ENCODE measurements around the gene FER1L5. TPM values are rescaled to one million over a fixed set of nuclear protein-coding genes. Genes with fewer than 3 reads are reported as not detected.

The FER1L5 gene
- total RNA-seq, 1 donor from 2014 or later = not detected

DNA sequence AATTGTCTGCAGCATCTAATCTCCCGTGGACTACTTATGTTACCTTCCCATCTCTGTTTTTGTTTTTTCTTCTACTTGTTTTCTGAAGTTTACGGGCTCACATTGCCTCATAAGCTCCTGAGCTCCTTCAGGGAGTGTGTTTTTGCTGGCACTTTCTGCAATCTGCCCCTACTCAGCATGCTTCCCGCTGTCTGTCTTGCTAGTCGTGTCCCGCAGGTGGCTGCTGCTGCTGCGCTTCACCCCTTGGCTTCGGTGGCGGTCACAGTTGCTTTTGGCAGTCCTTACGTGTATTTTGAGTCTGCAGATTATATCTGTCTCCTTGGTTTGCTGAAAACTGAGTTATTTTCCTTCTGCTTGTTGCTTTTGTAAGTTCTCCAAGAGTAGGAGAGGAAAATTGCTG, 37.3 kb downstream of the FER1L5 start:
- intact Hi-C loops (cut with micrococcal nuclease) = no loop called here

- intact Hi-C loops (cut with micrococcal nuclease) = no loop called here
Observed at GRCh38 chr2:96680561-96681141, 38.1 kb downstream of the FER1L5 start.

- intact Hi-C loops (cut with micrococcal nuclease) = no loop called here
Observed at GRCh38 chr2:96681540-96681939, 39.0 kb downstream of the FER1L5 start.

GRCh38 chr2:96683307-96683706, 40.7 kb downstream of the FER1L5 start:
- intact Hi-C loops (cut with micrococcal nuclease) = no loop called here

DNA sequence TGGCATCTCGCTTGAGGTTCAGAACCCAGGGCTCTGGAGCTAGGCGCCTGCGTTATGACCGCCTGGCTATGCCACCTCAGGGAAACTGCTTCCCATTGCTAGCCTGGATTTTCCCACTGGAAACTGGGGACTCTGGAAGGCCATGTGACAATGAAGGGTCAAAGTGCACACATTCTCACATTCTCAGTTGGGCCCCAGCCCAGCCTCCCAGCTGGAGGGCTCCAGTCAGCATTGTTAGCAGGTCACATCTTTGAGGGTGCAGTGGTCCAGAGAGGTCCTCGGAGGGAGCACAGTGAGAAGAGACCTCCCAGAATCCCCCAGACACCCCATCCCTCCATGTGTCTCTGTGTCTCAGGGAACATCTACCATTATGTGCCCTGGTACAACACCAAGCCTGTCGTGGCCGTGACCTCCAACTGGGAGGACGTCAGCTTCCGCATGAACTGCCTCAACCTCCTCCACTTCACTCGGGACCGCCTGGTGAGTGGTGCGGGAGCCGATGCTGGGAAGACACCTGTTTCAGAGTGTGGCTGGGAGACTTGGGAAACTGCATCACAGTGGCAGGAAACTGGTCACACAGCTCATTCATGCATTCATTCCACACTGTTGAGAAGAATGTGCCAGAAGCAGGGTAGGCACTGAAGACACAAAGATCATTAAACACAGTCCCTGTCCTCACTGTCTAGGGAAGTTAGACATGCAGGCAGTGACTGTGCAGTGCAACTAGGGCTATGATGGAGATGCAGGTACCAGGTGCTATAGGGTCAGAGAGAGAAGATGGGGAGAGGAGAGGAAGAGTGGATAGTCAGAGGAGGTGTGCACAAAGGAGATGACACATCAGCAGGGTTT, 41.6 kb downstream of the FER1L5 start:
- intact Hi-C loops (cut with micrococcal nuclease) = no loop called here

DNA sequence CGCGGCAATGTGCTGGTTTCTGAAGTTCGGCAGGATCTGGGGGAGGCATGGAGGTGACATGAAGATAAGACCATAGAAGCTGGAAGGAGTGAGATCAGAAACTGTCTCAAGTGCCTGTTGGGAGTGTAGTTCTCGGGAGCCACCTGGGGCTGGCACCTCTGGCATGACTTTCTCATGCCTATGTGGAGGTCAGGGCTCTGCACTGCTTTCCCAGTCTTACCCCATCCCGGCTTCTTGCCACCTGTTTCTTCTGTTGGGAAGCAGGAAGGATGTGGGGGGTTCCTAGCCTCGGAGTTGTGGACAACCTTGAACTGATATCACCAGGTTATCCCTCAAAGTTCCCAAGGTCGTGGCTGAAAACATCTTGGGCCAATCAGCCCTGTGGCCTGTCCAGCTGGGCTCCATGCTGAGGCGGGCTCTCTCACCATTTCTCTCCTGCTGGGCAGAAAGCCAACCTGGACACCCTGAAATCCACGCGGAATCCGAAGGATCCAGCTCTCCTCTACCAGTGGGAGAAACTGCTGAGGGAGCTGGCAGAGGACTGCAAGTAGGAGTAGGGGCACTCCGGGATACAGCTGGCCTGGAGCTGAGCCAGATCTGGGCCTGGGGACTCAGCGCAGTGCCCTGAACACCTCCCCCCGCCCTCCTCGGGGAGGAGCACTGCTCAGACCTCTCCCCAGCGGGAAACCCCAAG, 42.5 kb downstream of the FER1L5 start:
- intact Hi-C loops (cut with micrococcal nuclease) = no loop called here

DNA sequence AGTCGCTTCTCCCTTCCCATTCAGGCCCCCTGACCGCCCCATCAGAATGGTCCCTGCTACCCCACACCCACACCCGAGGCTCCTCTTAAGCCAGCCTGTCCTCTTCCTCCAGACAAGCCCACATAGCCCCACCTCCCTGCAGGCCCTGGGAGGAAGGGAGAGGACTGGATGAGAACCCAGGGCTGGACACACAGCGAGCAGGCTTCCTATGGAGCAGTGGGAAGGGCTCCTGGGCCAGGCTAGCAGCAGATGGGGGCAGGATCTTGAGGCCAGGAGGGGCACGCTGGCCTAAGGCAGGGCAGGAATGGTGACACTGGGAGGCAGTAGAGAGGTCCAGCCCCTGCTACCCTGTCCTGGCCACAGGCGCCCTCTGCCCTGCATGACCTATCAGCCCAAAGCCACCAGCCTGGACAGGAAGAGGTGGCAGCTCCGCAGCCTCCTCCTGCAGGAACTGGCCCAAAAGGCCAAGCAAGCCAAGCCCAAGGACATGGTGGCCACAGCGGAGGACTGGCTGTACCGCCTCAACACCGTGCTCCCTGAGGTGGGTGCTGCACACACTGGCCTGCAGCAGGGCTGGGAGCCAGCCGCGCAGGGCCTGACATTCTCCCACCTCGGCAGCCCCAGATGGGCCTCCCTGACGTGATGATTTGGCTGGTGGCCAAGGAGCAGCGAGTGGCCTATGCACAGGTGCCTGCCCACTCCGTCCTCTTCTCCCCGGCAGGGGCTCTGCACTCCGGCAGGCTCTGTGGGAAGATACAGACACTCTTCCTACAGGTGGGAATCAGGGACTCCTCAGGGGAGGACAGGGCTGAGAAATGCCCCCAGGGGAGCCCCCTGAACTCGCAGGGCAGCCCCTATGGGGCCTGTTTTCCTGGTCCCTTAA, 43.3 kb downstream of the FER1L5 start:
- intact Hi-C loops (cut with micrococcal nuclease) = no loop called here

DNA sequence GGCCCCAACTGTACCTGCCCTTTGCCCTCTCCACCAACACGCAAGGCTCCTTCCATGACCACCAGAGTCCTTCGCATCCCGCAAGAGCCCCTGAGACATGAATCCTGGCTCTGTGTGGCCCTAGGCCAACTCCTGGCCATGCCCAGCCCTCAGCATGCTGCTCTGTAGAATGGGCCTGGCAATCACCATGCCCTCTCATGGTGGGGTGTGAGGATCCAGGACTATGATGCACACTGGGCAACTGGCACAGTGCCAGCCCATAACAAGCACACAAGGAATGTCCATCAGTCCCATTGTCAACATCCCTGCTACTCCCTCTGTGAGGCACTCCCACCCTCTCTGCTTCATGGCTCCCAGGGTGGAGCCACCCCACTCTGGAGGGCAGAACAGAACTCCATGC, 44.7 kb downstream of the FER1L5 start:
- intact Hi-C loops (cut with micrococcal nuclease) = no loop called here

- intact Hi-C loops (cut with micrococcal nuclease) = no loop called here
Observed at GRCh38 chr2:96687711-96688640, 45.4 kb downstream of the FER1L5 start.

GRCh38 chr2:96688649-96689430, 46.3 kb downstream of the FER1L5 start:
- intact Hi-C loops (cut with micrococcal nuclease) = no loop called here

DNA sequence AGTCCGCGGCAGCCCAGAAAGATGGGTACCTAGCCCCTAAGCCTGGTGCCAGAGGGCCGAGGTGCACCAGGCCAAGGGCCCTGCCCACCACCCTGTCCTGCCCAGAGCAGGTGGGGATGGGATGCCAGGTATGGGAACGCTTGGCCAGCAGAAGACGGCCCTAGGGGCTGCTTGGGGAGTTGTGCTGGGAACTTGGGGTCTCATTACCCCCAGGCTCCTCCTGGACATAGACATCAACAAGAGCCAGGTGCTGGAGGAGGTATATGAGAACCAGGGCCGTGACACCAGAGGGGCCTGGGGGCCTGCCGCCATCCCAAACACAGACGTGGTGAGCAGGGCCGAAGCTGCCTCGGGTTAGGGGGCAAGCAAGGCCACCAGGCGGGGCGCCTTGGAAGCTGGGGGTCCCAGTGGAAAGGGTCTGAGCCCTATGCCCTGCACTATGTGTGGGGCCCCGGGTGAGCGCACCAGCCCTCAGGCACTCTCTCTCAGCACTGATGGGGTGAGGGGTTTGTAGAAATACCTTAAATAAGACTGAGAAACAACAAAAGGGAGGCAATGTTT, 46.9 kb downstream of the FER1L5 start:
- intact Hi-C loops (cut with micrococcal nuclease) = no loop called here

- intact Hi-C loops (cut with micrococcal nuclease) = no loop called here
Observed at GRCh38 chr2:96690306-96691021, 47.9 kb downstream of the FER1L5 start.

GRCh38 chr2:96691022-96691612, 48.6 kb downstream of the FER1L5 start:
- intact Hi-C loops (cut with micrococcal nuclease) = no loop called here

DNA sequence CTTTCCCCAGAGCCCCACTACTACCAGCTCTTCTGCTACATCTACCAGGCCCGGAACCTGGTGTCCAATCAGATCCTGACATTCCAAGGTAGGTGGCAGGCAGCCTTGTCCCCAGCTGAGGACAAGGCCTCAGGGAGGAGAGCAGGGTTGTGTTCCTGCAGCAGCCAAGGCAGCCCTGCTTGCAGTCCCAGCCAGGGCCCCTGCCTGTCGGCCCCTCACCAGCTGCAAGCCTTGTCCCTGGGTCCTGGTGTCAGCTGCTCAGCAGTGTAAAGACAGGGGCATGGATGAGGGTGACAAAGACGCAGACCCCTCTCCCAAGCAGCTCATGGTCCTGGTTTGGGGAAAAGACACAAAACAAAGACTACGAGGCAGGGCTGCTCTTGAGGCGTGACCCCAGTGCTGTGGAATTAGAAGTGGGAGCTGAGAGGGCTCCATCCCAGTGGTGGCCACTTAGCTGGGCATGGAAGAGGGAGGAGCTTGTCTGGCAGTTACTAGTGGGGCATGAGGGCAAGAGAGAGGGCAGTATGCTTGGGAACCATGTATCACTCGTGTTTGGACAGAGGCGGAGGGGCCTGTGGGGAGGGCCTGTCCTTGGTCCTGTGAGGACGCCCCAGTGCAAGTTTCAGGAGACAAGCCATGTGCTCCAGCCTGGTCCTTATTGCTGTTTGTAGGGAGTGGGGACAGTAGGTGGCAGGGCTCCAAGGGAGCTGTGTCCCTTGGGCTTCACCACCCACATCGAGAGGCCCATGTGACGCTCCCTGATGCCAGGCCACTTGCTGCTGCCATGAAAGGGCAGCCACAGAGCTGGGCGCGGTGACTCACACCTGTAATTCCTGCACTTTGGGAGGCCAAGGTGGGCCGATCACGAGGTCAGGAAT, 49.8 kb downstream of the FER1L5 start:
- intact Hi-C loops (cut with micrococcal nuclease) = no loop called here

- intact Hi-C loops (cut with micrococcal nuclease) = no loop called here
Observed at GRCh38 chr2:96693286-96694200, 51.0 kb downstream of the FER1L5 start.

GRCh38 chr2:96694279-96694678, 51.7 kb downstream of the FER1L5 start:
- intact Hi-C loops (cut with micrococcal nuclease) = no loop called here

Measured in T-helper 1 cell treated with Interleukin-12 subunit alpha and Interleukin-12 subunit beta and Interleukin-4 antibody, amounts not matched to agents 30 ng/mL and 1 ng/mL, for 36 hours (primary cell).